ENCODE measurements around the gene ADGRG1. TPM values are rescaled to one million over a fixed set of nuclear protein-coding genes. Genes with fewer than 3 reads are reported as not detected.

The ADGRG1 gene
- total and polyA plus RNA-seq, 2 donors (not counting 1 experiment from before 2014, with no cell fraction given), result 0.20 to 0.61 TPM

DNA sequence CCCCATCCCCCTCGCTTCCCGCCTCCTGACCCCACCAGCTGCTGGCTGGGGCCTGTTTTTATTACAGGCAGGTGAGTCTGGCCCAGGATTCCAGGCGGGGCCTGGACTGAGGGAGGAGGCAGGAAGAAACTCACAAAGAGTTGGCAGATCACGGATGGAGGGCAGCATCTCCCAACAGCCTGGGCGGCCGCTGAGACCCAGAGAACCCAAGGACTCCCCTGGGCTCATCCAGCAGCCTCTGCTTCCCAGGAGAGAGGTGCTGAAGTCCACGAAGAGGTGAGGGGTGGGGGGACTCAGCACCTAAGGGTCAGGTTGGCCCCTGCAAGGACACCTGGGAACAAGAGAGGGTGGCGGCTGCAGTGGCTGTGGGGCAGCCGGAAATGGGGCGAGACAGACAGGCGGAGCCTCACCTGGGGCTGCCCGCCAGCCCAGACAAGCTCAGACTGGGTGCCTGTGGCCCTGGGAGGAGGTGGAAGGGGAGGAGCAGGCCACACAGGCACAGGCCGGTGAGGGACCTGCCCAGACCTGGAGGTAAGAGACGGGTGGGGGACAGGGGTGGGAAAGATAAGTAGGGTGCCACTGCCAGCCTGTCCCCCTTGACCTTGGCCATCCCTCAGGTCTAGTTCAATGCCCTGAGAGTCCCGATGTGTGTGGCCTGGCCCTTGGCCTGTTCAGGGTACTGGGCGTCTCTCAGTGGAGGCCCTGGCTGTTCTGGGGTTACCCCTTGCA lies 8.7 kb upstream of the ADGRG1 start:
- DNase-seq (no peak), ATAC-seq (ENCODE audit: low read depth) (no peak)
- Histone ChIP-seq H2AFZ (ENCODE audit: insufficient read depth, low read depth, low read length, poor library complexity, severe bottlenecking) (no peak overlapping the region), H3K4me1 (ENCODE audit: control insufficient read depth in 2 of 2, insufficient read depth in 2 of 2, low read length in 2 of 2) (no peaks in the 10 kb centered on the region), H3K9me3 (ENCODE audit: control extremely low read depth in 1 of 3, control insufficient read depth in 2 of 3, insufficient read depth in 1 of 3, low read length in 2 of 3) (no peaks in the 10 kb centered on the region), H3K79me2 (ENCODE audit: control insufficient read depth, insufficient read depth, low read length) (no peaks in the 10 kb centered on the region), H4K20me1 (ENCODE audit: control insufficient read depth, insufficient read depth, low read length, poor library complexity, severe bottlenecking) (no peaks in the 10 kb centered on the region), H3K27ac (ENCODE audit: low read length in 2 of 2) (no peak overlapping the region), H3K4me3 (ENCODE audit: control extremely low read depth in 1 of 5, extremely low read depth in 1 of 5, insufficient read depth in 1 of 5, low read depth in 2 of 5, low read length in 4 of 5) (no peak overlapping the region), H3K36me3 (replicated peaks in 1 of 2; ENCODE audit: control extremely low read depth in 1 of 2, control insufficient read depth in 1 of 2, extremely low read depth in 1 of 2, insufficient read depth in 2 of 2, low read length in 1 of 2) (no peaks in the 10 kb centered on the region), H3K9ac (ENCODE audit: low read length) (no peak overlapping the region), H3K4me2 (replicated peaks; ENCODE audit: low read depth, low read length, poor library complexity, severe bottlenecking) (no peak overlapping the region), H3K27me3 (replicated peaks in 1 of 4; ENCODE audit: control extremely low read depth in 1 of 4, control insufficient read depth in 3 of 4, insufficient read depth in 4 of 4, low read length in 3 of 4) (no peaks in the 10 kb centered on the region)
- intact Hi-C loops (cut with micrococcal nuclease), result no loop called here
- TF ChIP-seq, protein P1, sequence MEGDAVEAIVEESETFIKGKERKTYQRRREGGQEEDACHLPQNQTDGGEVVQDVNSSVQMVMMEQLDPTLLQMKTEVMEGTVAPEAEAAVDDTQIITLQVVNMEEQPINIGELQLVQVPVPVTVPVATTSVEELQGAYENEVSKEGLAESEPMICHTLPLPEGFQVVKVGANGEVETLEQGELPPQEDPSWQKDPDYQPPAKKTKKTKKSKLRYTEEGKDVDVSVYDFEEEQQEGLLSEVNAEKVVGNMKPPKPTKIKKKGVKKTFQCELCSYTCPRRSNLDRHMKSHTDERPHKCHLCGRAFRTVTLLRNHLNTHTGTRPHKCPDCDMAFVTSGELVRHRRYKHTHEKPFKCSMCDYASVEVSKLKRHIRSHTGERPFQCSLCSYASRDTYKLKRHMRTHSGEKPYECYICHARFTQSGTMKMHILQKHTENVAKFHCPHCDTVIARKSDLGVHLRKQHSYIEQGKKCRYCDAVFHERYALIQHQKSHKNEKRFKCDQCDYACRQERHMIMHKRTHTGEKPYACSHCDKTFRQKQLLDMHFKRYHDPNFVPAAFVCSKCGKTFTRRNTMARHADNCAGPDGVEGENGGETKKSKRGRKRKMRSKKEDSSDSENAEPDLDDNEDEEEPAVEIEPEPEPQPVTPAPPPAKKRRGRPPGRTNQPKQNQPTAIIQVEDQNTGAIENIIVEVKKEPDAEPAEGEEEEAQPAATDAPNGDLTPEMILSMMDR (IDR thresholded peaks at IDR 0.05), result no peak
- TF ChIP-seq EZH2 (IDR thresholded peaks at IDR 0.05; ENCODE audit: borderline replicate concordance, insufficient read depth, low read depth, low read length, poor library complexity, severe bottlenecking), result no peak
- WGBS (ENCODE audit: insufficient coverage), result 95% methylated on average over 16 of the region's 16 CpGs
- H3K4me1 Mint-ChIP-seq, result no peaks in the 10 kb centered on the region
- H3K9me3 Mint-ChIP-seq (ENCODE audit: insufficient read depth), result no peaks in the 10 kb centered on the region
- CTCF ChIA-PET, result no interaction called here
- POLR2A ChIA-PET, result interaction anchor here (0.6 kb wide), 1 partner anchor 37 kb away, joined by 3 read pairs; no protein-coding TSS in a partner anchor
- no peak overlapping the region for H3K27ac Mint-ChIP-seq
- peaks cover 5% of the 10 kb centered on the region for H3K27me3 Mint-ChIP-seq
- no peak overlapping the region for H3K4me3 Mint-ChIP-seq

Measured in B cell (primary cell).